ENCODE data around the gene FOXL2NB.
A peak's percentile ranks its signal among the peaks of the same experiment; 100 is the strongest.

Gene FOXL2NB

GRCh38 chr3:138933068-138933668, 13.8 kb upstream of the FOXL2NB start:
- DNase-seq (ENCODE audit: low spot score), result no peak

- DNase-seq (ENCODE audit: low spot score), result no peak
These were observed 12.9 kb upstream of the FOXL2NB start for GRCh38 chr3:138933981-138934691.

GRCh38 chr3:138935505-138935862, 11.5 kb upstream of the FOXL2NB start:
- no peak for DNase-seq (ENCODE audit: low spot score)

- DNase-seq (ENCODE audit: low spot score), result peak; percentile 64
These were observed 10.9 kb upstream of the FOXL2NB start for GRCh38 chr3:138935863-138936740.

- no peak for DNase-seq (ENCODE audit: low spot score)
These were observed 10.0 kb upstream of the FOXL2NB start for GRCh38 chr3:138936741-138937689.

- DNase-seq (ENCODE audit: low spot score), result no peak
These were observed 9.3 kb upstream of the FOXL2NB start for GRCh38 chr3:138937690-138938055.

GRCh38 chr3:138938056-138938876, 8.8 kb upstream of the FOXL2NB start:
- no peak for DNase-seq (ENCODE audit: low spot score)

- no peak for DNase-seq (ENCODE audit: low spot score)
These were observed 8.0 kb upstream of the FOXL2NB start for GRCh38 chr3:138938877-138939560.

GRCh38 chr3:138939561-138940241, 7.3 kb upstream of the FOXL2NB start:
- no peak for DNase-seq (ENCODE audit: low spot score)

GRCh38 chr3:138940446-138940845, 6.6 kb upstream of the FOXL2NB start:
- DNase-seq (ENCODE audit: low spot score), result no peak

- DNase-seq (ENCODE audit: low spot score), result no peak
These were observed 5.6 kb upstream of the FOXL2NB start for GRCh38 chr3:138941259-138941885.

- no peak for DNase-seq (ENCODE audit: low spot score)
These were observed 4.7 kb upstream of the FOXL2NB start for GRCh38 chr3:138942271-138942670.

- DNase-seq (ENCODE audit: low spot score), result no peak
These were observed 4.0 kb upstream of the FOXL2NB start for GRCh38 chr3:138942861-138943623.

- DNase-seq (ENCODE audit: low spot score), result no peak
These were observed 3.0 kb upstream of the FOXL2NB start for GRCh38 chr3:138943724-138944653.

GRCh38 chr3:138944654-138944928, 2.4 kb upstream of the FOXL2NB start:
- DNase-seq (ENCODE audit: low spot score), result no peak

- DNase-seq (ENCODE audit: low spot score), result no peak
These were observed 1.9 kb upstream of the FOXL2NB start for GRCh38 chr3:138944929-138945708.
